ENCODE measurements around the gene ASTN1.

ASTN1 gene

GRCh38 chr1:176843352-176844297 lies 320.9 kb downstream of the ASTN1 start:
- no peaks in the 10 kb centered on the region for H3K9me3 Mint-ChIP-seq

GRCh38 chr1:176841238-176841637 lies 323.3 kb downstream of the ASTN1 start:
- Mint-ChIP-seq H3K9me3 (no peaks in the 10 kb centered on the region), H3K4me3 (no peak overlapping the region), H3K27me3 (ENCODE audit: low read depth) (no peaks in the 10 kb centered on the region), H3K36me3 (ENCODE audit: low read depth) (no peaks in the 10 kb centered on the region), H3K4me1 (ENCODE audit: low read depth) (no peaks in the 10 kb centered on the region), H3K27ac (no peak overlapping the region)

More at GRCh38 chr1:176843352-176844297, 320.9 kb downstream of the ASTN1 start:
- Mint-ChIP-seq H3K4me3 (no peak overlapping the region), H3K36me3 (ENCODE audit: low read depth) (no peaks in the 10 kb centered on the region), H3K27me3 (ENCODE audit: low read depth) (no peaks in the 10 kb centered on the region), H3K27ac (no peak overlapping the region), H3K4me1 (ENCODE audit: low read depth) (no peaks in the 10 kb centered on the region)

GRCh38 chr1:176839216-176839615 lies 325.3 kb downstream of the ASTN1 start:
- no peak overlapping the region for H3K4me3 Mint-ChIP-seq
- H3K4me1 Mint-ChIP-seq (ENCODE audit: low read depth) = no peaks in the 10 kb centered on the region
- H3K9me3 Mint-ChIP-seq = no peaks in the 10 kb centered on the region
- no peaks in the 10 kb centered on the region for H3K27me3 Mint-ChIP-seq (ENCODE audit: low read depth)
- no peak overlapping the region for H3K27ac Mint-ChIP-seq
- no peaks in the 10 kb centered on the region for H3K36me3 Mint-ChIP-seq (ENCODE audit: low read depth)

- no peaks in the 10 kb centered on the region for H3K9me3 Mint-ChIP-seq
- no peak overlapping the region for H3K27ac Mint-ChIP-seq
- H3K27me3 Mint-ChIP-seq (ENCODE audit: low read depth) = no peaks in the 10 kb centered on the region
- no peaks in the 10 kb centered on the region for H3K4me1 Mint-ChIP-seq (ENCODE audit: low read depth)
- no peaks in the 10 kb centered on the region for H3K36me3 Mint-ChIP-seq (ENCODE audit: low read depth)
- no peak overlapping the region for H3K4me3 Mint-ChIP-seq
Measured at GRCh38 chr1:176838276-176838995, 326.1 kb downstream of the ASTN1 start.

- no peaks in the 10 kb centered on the region for H3K4me1 Mint-ChIP-seq (ENCODE audit: low read depth)
- no peaks in the 10 kb centered on the region for H3K9me3 Mint-ChIP-seq
- H3K4me3 Mint-ChIP-seq = no peak overlapping the region
- no peaks in the 10 kb centered on the region for H3K36me3 Mint-ChIP-seq (ENCODE audit: low read depth)
- no peaks in the 10 kb centered on the region for H3K27me3 Mint-ChIP-seq (ENCODE audit: low read depth)
- no peak overlapping the region for H3K27ac Mint-ChIP-seq
Measured at GRCh38 chr1:176837708-176838107, 326.8 kb downstream of the ASTN1 start.

- H3K4me1 Mint-ChIP-seq (ENCODE audit: low read depth) = no peaks in the 10 kb centered on the region
- H3K27ac Mint-ChIP-seq = no peak overlapping the region
- H3K27me3 Mint-ChIP-seq (ENCODE audit: low read depth) = no peaks in the 10 kb centered on the region
- H3K9me3 Mint-ChIP-seq = no peaks in the 10 kb centered on the region
- H3K4me3 Mint-ChIP-seq = no peak overlapping the region
- no peaks in the 10 kb centered on the region for H3K36me3 Mint-ChIP-seq (ENCODE audit: low read depth)
Measured at GRCh38 chr1:176831150-176831549, 333.4 kb downstream of the ASTN1 start.

- no peaks in the 10 kb centered on the region for H3K27me3 Mint-ChIP-seq (ENCODE audit: low read depth)
- no peak overlapping the region for H3K4me3 Mint-ChIP-seq
- H3K4me1 Mint-ChIP-seq (ENCODE audit: low read depth) = no peaks in the 10 kb centered on the region
- H3K36me3 Mint-ChIP-seq (ENCODE audit: low read depth) = no peaks in the 10 kb centered on the region
- no peaks in the 10 kb centered on the region for H3K9me3 Mint-ChIP-seq
- H3K27ac Mint-ChIP-seq = no peak overlapping the region
Measured at GRCh38 chr1:176829261-176829660, 335.3 kb downstream of the ASTN1 start.

- Mint-ChIP-seq H3K4me3 (no peak overlapping the region), H3K36me3 (ENCODE audit: low read depth) (no peaks in the 10 kb centered on the region), H3K4me1 (ENCODE audit: low read depth) (no peaks in the 10 kb centered on the region), H3K27me3 (ENCODE audit: low read depth) (no peaks in the 10 kb centered on the region), H3K9me3 (no peaks in the 10 kb centered on the region), H3K27ac (no peak overlapping the region)
Measured at GRCh38 chr1:176826265-176826664, 338.2 kb downstream of the ASTN1 start.

- Mint-ChIP-seq H3K9me3 (no peaks in the 10 kb centered on the region), H3K4me1 (ENCODE audit: low read depth) (no peaks in the 10 kb centered on the region), H3K27ac (no peak overlapping the region), H3K4me3 (no peak overlapping the region), H3K27me3 (ENCODE audit: low read depth) (no peaks in the 10 kb centered on the region), H3K36me3 (ENCODE audit: low read depth) (no peaks in the 10 kb centered on the region)
Measured at GRCh38 chr1:176820391-176821031, 344.0 kb downstream of the ASTN1 start.

- H3K36me3 Mint-ChIP-seq (ENCODE audit: low read depth) = no peaks in the 10 kb centered on the region
- no peak overlapping the region for H3K27ac Mint-ChIP-seq
- no peaks in the 10 kb centered on the region for H3K27me3 Mint-ChIP-seq (ENCODE audit: low read depth)
Measured at GRCh38 chr1:176816232-176816631, 348.3 kb downstream of the ASTN1 start.

GRCh38 chr1:176815621-176816020 lies 348.9 kb downstream of the ASTN1 start:
- H3K27me3 Mint-ChIP-seq (ENCODE audit: low read depth) = no peaks in the 10 kb centered on the region
- no peak overlapping the region for H3K4me3 Mint-ChIP-seq
- no peaks in the 10 kb centered on the region for H3K36me3 Mint-ChIP-seq (ENCODE audit: low read depth)
- no peaks in the 10 kb centered on the region for H3K4me1 Mint-ChIP-seq (ENCODE audit: low read depth)
- no peak overlapping the region for H3K27ac Mint-ChIP-seq
- H3K9me3 Mint-ChIP-seq = no peaks in the 10 kb centered on the region

More at GRCh38 chr1:176816232-176816631, 348.3 kb downstream of the ASTN1 start:
- Mint-ChIP-seq H3K9me3 (no peaks in the 10 kb centered on the region), H3K4me3 (no peak overlapping the region), H3K4me1 (ENCODE audit: low read depth) (no peaks in the 10 kb centered on the region)

GRCh38 chr1:176811511-176812288 lies 352.8 kb downstream of the ASTN1 start:
- no peaks in the 10 kb centered on the region for H3K36me3 Mint-ChIP-seq (ENCODE audit: low read depth)
- no peaks in the 10 kb centered on the region for H3K4me1 Mint-ChIP-seq (ENCODE audit: low read depth)
- no peaks in the 10 kb centered on the region for H3K9me3 Mint-ChIP-seq
- H3K27me3 Mint-ChIP-seq (ENCODE audit: low read depth) = no peaks in the 10 kb centered on the region
- no peak overlapping the region for H3K27ac Mint-ChIP-seq
- no peak overlapping the region for H3K4me3 Mint-ChIP-seq

- Mint-ChIP-seq H3K27me3 (ENCODE audit: low read depth) (no peaks in the 10 kb centered on the region), H3K4me1 (ENCODE audit: low read depth) (no peaks in the 10 kb centered on the region), H3K9me3 (no peaks in the 10 kb centered on the region), H3K4me3 (no peak overlapping the region), H3K36me3 (ENCODE audit: low read depth) (no peaks in the 10 kb centered on the region), H3K27ac (no peak overlapping the region)
Measured at GRCh38 chr1:176809292-176809691, 355.2 kb downstream of the ASTN1 start.

Measured in T-helper 1 cell treated with Interleukin-12 subunit alpha and Interleukin-12 subunit beta and Interleukin-4 antibody, amounts not matched to agents 30 μg/mL and 1 μg/mL, for 36 hours (primary cell).